ENCODE results near the gene SYNRG.
"Not testable (repeated sequence)": the region's sequence is repeated elsewhere in the genome, so short reads cannot be mapped to it uniquely, and the experiment has no call there.

SYNRG gene

DNA sequence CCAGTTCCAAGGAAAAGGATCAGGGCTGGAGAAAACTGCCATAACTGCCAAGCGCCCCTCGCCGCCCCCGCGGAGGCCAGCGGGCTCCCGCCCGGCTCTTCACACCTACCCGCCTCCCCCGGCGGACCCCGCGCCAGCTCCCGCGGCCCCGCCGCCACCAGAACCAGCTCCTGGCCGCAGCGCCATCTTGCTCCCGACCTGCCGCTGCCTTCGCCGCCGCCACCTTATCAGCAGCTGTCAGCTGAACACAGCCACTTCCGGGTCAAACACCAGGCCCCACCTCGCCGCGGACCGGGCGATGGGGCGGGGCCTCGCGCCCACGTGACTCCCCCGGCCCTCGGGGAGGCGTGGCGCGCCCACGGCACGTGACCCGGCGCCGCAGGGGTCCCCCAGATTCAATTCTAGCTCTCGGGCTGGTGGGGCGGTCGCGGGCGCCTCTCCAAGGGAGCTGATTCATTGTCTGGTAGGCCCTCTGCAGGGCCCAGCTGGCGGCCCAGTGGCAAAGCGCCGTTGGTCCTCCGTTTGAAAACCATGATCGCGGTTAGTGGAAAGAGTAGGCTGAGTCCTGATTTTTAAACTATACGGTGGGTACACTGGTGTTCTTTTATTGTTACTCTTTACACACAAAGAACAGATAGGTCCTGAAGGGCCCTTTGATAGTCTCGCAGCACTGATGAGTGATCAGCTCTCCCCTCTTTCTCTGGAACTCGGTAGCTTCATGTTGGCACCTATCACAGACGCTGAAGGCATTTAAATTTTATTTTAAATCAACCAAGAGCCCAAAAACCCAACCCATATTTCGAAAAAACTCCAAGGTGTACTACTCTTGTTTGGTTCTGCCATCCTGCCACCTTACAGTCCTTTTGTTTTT is at the start of gene SYNRG:
TSS of gene SYNRG (minus strand) at position 249 of the 871 bp plus-strand sequence. CDS start at position 186, 63 bp downstream.
- DNase-seq, result peak; percentile 93

DNA sequence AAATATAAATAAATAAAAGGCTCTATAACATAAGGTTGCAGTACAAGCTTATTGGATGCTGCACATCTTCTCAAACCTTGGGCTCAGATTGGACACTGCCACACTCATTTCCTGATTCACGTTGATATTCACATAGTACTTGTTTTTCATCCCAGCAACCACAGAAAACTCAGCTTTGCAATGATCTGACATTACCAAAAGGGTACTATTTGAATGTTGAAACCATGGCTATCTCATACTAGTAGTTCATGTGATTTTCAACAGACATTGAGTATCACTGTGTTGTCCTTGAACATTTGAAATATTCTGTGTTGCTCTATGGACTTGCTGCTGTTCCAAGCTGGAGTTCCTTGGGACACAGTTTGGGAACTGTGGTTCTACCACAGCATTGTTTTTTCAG is 48.0 kb upstream of the SYNRG start:
- DNase-seq, result no peak

DNA sequence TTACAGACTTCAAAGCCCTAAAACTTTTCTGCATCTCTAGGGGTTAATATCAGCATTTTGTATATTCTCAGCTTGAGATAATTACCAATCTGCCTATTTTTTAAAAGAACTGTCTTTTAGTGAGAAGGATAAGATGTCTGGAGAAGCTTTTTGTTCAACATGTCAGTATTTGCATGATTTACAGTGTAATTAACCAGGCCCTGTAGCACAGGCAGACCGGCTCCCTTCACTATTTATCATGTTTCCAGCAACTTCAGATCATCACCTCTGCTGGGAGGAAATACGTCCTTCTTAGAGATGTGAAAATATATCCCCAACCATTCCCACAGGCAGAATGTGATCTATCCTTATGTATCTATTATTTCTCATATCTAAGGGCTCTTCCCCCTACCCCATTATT is 42.6 kb upstream of the SYNRG start:
- no peak for DNase-seq

DNA sequence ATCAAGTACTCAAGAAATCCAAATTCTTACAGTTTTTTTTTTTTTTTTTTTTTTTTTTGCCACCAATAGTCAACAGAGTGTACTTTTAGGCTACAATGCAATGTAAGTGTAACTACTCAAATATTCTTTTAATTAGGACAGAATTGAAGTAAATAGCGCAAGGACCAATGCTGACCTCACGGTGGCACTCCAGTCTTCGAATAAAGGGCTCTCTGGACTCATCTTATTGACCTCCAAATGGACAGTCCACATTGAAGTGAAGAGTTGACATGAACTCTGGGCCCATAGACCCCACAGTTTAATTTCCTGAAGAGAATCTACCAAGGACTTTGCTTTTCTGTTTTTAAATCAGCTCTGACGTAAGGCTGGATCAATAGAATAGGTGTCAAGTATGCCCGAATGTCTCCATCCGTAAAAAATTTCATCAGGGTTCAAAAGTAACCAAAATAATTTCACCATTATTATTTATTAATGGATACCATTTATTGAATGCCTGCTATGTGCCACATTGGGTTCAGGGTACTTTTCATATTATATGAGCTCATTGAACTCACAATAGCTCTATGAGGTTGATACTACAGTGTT is 41.3 kb upstream of the SYNRG start:
- no peak for DNase-seq

DNA sequence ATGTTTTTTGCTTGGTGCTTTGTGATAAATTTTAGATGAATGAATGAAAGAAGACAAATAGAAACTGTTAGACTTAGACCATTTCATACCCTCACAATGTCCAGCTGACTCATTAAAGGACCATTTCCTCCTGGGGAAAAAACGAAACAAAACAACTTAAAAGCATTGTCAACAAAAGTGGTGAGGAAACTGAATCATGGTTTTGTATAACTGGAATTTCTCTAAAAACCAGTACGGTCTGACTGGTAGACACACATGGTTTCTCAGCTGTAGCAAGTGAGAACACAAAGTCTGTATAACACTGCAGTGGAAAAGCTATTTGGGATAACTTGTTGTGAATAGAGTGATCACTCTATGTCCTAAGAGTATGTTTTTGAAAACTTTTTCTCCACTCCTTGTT is 39.3 kb upstream of the SYNRG start:
- no peak for DNase-seq

- no peak for DNase-seq
Observed at GRCh38 chr17:37647856-37648255, 38.6 kb upstream of the SYNRG start.

- DNase-seq, result no peak
Observed at GRCh38 chr17:37643869-37644268, 34.7 kb upstream of the SYNRG start.

GRCh38 chr17:37643118-37643766 is 34.0 kb upstream of the SYNRG start, which contains the start of gene DDX52:
DDX52 (minus strand) TSS chr17:37643446; CDS start chr17:37643420, 26 bp downstream.
- DNase-seq, result peak; percentile 86

- DNase-seq, result no peak
Observed at GRCh38 chr17:37642681-37643080, 33.5 kb upstream of the SYNRG start.

- DNase-seq, result no peak
Observed at GRCh38 chr17:37640015-37640414, 30.8 kb upstream of the SYNRG start.

DNA sequence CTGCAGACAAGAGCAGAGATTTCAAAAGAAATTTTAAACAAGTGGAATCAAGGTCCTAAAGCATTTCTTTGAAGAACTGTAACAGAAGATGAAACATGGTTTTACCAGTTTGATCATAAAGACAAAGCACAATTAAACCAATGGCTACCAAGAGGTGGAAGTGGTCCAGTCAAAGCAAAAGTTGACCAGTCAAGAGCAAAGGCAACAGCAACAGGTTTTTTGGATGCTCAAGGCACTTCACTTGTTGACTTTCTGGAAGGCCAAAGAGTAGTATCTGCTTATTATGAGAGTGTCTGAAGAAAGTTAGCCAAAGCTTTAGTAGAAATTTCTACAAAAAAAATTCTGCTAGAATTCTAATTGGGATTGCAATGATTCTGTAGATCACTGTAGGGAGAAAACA is 28.7 kb upstream of the SYNRG start:
- DNase-seq, result no peak

GRCh38 chr17:37616430-37616829 is 7.2 kb upstream of the SYNRG start:
- DNase-seq, result not testable (repeated sequence)

DNA sequence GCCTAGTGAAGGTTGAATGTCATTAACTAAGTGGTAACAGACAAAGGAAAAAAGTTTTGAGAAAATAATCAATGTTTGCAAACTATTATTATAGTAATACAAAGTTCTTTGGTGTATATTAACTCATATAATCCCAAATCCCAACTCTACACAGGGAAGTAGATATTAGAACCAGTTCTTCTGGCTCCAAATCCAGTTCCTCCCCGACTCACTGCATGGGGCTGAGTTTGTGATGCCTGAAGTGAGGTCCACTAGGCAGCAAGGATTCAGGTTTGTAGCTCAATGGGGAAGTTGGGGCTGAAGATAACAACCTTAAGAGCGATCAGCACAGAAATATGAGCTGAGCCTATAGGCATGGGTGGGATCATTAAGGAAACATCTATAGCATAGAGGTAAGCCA is 5.6 kb upstream of the SYNRG start:
- DNase-seq, result no peak

GRCh38 chr17:37614391-37614790 is 5.2 kb upstream of the SYNRG start:
- DNase-seq, result no peak

DNA sequence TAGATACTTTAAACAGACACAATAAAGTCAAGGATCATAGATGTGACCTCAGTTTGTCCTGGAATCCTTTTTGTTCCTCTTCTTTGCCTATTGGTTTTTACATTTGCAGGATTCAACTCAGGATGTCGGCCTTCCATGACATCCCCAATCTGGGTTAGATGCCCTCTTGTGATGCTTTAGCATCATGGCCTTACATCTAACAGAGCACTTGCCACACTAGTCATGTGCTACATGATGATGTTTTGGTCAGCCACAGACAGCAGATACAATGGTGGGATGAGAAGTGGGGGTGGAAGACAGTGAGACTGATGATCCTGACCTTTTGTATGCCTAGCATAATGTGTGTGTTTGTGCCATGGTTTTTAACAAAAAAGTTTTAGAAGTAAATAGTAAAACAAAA is 1.8 kb upstream of the SYNRG start:
- DNase-seq, result no peak

- DNase-seq, result not testable (repeated sequence)
Observed at GRCh38 chr17:37610041-37610420, 813 bp upstream of the SYNRG start.

DNA sequence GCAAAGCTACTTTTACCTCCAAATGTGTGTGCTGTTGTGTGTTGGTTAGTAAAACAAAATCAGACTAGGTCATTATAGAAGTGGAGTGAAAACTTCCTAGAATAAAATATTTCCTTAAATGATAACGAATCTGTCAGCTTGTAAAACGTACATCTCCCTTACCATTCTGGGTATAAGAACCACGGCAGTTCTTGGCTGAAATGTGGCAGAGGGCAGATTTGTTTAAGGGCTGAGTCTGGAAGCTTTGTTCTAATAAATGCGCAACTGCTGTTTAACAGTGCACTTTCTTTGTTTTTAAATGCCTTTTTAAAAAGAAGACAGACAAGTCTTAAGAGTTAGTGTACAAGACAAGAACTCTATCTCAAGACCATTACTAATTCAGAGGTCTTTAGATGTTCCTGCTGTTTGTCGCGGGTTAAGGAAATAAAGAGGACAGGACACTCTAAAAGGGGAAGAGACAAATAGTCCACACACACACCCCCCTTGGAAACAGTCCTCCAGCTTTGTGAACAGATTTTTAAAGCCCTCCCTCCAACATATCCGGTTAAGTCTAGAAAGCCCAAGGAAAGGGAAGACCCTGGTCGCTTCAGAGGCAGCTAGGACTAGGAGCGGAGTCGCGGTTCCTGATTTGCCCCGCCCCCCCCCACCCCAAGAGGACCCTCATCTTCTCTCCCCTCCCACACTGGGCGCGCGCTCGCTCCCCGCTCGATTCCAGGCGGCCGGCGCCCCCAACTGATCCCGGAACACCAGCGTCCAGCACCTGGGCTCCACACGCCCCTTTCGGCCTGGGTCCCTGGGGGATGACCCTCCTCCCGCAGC is 658 bp downstream of the SYNRG start:
- no peak for DNase-seq

DNA sequence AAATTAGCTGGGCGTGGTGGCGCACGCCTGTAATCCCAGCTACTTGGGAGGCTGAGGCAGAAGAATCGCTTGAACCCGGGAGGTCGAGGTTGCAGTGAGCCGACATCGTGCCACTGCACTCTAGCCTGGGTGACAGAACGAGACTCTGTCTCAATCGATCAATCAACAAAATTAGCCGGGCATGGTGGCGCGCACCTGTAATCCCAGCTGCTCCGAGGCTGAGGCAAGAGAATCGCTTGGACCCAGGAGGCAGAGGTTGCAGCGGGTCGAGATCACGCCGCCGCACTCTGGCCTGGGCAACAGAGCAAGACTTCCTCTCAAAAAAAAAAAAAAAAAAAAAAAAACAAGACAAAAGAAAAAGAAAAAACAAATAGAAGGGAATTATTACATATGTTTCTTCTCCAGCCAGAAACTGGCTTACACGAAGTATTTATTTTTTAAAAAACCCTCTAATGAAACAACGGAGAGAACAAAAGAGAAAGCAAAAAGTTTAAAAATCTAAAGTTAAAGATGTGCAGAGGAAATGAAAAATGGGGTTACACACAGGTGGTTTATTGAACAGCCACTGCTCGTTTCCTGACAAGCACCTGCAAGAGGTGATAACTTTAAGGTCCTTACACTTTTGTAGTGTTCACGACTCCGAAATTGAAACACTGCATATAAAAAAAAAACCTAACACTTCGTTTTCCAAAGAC is 1.4 kb downstream of the SYNRG start:
- DNase-seq, result no peak

- no peak for DNase-seq
Observed at GRCh38 chr17:37605813-37606505, 3.3 kb downstream of the SYNRG start.

GRCh38 chr17:37605081-37605480 is 4.1 kb downstream of the SYNRG start:
- DNase-seq, result no peak

- no peak for DNase-seq
Observed at GRCh38 chr17:37604556-37604955, 4.7 kb downstream of the SYNRG start.

GRCh38 chr17:37598145-37598544 is 11.1 kb downstream of the SYNRG start:
- DNase-seq, result no peak

All from stimulated activated naive CD4-positive, alpha-beta T cell treated with Interleukin-2 at 50 U/mL for 16 hours (primary cell).